ENCODE measurements around the gene HMGXB4. TPM values are rescaled to one million over a fixed set of nuclear protein-coding genes. Genes with fewer than 3 reads are reported as not detected.

HMGXB4 gene
- polyA plus RNA-seq, 1 experiment, result 15.1 TPM

DNA sequence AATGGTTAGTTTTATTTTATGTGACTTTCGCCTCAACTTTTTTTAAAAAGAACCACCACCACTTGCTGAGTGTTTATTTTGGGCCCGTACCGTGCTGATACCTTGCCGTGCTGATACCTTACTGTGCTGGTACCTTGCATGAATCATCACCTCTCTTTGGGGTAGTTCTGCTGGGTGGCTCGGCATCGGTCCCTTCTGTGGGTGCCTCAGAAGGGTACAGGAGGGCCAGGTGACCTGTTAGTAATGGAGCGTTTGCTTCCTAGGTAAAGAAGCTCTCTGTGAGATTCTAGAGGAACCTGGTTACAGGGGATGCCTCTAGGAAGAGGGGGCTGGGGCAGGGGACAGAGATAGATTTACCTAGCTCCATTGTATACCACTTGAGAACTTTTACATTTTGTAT, 59.5 kb downstream of the HMGXB4 start:
- peaks cover 12% of the 10 kb centered on the region for H3K36me3 ChIP-seq (ENCODE audit: control insufficient read depth, insufficient read depth, low read length)
- DNase-seq (ENCODE audit: low read depth), result no peak
- POLR2A ChIA-PET, result no interaction called here
- TF ChIP-seq, protein P1, sequence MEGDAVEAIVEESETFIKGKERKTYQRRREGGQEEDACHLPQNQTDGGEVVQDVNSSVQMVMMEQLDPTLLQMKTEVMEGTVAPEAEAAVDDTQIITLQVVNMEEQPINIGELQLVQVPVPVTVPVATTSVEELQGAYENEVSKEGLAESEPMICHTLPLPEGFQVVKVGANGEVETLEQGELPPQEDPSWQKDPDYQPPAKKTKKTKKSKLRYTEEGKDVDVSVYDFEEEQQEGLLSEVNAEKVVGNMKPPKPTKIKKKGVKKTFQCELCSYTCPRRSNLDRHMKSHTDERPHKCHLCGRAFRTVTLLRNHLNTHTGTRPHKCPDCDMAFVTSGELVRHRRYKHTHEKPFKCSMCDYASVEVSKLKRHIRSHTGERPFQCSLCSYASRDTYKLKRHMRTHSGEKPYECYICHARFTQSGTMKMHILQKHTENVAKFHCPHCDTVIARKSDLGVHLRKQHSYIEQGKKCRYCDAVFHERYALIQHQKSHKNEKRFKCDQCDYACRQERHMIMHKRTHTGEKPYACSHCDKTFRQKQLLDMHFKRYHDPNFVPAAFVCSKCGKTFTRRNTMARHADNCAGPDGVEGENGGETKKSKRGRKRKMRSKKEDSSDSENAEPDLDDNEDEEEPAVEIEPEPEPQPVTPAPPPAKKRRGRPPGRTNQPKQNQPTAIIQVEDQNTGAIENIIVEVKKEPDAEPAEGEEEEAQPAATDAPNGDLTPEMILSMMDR (IDR thresholded peaks at IDR 0.05; ENCODE audit: insufficient read depth, low read depth, low read length), result no peak
- no peaks in the 10 kb centered on the region for H3K27me3 ChIP-seq (ENCODE audit: control insufficient read depth, insufficient read depth, low read length)
- CTCF ChIA-PET, result no interaction called here
- no peak overlapping the region for H3K4me3 ChIP-seq (ENCODE audit: low read depth, low read length)

DNA sequence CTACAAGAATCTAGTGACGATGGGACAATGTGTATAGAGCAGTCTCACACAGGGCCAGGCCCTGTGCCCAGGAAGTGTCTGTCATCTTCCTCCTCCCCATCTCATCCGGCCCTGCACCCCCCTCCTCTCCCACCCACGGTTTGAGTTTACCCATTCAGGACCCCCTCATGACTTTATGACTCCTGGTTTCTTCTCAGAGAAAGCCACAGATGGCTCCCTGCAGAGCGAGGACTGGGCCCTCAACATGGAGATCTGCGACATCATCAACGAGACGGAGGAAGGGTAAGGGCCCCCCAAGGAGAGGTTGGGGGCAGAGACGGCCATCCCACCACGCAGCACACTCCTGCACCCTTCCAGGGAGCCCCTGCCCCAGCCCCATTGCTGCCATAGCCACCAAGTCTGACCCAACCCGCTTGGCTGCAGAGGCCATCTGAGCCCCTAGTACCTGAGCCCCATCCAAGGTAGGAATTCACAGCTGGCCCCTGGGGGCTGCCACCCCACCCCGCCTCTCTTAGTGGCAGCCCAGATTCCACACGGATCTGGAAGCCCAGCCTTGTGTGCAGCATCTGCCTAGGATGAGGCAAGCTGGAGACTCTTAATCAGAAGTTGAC, 60.5 kb downstream of the HMGXB4 start:
- TF ChIP-seq, protein P1 (IDR thresholded peaks at IDR 0.05; ENCODE audit: insufficient read depth, low read depth, low read length), result no peak
- H3K4me3 ChIP-seq (ENCODE audit: low read depth, low read length), result no peak overlapping the region
- ChIA-PET CTCF (interaction anchor here (0.6 kb wide), 1 partner anchor 10 kb away, joined by 3 read pairs; no protein-coding TSS in a partner anchor), POLR2A (no interaction called here)
- no peaks in the 10 kb centered on the region for H3K27me3 ChIP-seq (ENCODE audit: control insufficient read depth, insufficient read depth, low read length)
- DNase-seq (ENCODE audit: low read depth), result no peak
- peaks cover 15% of the 10 kb centered on the region for H3K36me3 ChIP-seq (ENCODE audit: control insufficient read depth, insufficient read depth, low read length)

DNA sequence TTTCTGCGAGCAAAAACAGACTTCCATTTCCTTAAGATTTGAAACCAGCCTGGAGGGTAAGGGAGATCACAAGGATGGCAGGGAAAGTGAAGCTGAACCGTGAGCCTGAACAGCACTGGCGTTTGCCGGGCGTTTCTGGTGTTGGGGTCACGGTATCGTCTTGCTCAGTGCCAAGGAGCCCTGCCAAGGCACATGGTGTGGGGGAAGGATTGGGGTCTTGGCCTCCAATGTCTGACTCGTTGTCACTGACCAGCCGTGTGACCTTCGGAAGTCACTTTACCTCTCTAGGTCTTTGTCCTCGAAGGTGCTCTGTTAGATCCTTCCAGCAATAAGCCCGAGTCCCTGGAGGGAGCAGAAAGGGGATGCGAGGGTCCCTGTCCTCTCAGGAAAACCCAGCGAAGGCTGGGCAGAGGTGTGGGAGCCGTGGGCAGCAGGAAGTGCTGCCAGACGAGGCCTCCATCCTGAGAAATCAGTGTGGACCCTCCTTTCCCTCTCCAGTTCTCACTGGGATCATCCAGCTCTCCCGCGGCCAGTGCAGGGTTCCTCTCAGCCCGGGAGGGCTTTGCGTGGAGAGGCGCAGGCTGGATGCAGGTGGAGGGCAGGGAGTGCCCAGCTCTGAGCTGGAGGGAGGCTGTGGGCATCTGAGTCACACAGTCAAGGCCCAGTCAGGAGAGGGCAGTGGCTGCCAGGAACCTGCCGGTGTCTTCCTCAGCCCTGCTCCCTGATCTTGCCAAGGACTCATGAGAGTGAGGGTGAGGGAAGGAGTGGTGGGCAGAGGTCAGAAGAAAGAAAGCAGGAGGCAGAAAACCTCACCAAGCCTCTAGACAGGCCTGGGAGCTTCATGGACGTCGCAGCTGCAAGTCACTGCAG, 61.3 kb downstream of the HMGXB4 start:
- peaks cover 20% of the 10 kb centered on the region for H3K36me3 ChIP-seq (ENCODE audit: control insufficient read depth, insufficient read depth, low read length)
- ChIA-PET POLR2A (no interaction called here), CTCF (no interaction called here)
- no peak for DNase-seq (ENCODE audit: low read depth)
- no peaks in the 10 kb centered on the region for H3K27me3 ChIP-seq (ENCODE audit: control insufficient read depth, insufficient read depth, low read length)
- H3K4me3 ChIP-seq (ENCODE audit: low read depth, low read length), result no peak overlapping the region
- TF ChIP-seq, protein P1 (IDR thresholded peaks at IDR 0.05; ENCODE audit: insufficient read depth, low read depth, low read length), result no peak

- ChIA-PET POLR2A (no interaction called here), CTCF (no interaction called here)
- Histone ChIP-seq H3K36me3 (ENCODE audit: control insufficient read depth, insufficient read depth, low read length) (peaks cover 24% of the 10 kb centered on the region), H3K27me3 (ENCODE audit: control insufficient read depth, insufficient read depth, low read length) (no peaks in the 10 kb centered on the region), H3K4me3 (ENCODE audit: low read depth, low read length) (no peak overlapping the region)
- TF ChIP-seq, protein P1 (IDR thresholded peaks at IDR 0.05; ENCODE audit: insufficient read depth, low read depth, low read length), result no peak
- no peak for DNase-seq (ENCODE audit: low read depth)
Observed at GRCh38 chr22:35319244-35319985, 62.1 kb downstream of the HMGXB4 start.

DNA sequence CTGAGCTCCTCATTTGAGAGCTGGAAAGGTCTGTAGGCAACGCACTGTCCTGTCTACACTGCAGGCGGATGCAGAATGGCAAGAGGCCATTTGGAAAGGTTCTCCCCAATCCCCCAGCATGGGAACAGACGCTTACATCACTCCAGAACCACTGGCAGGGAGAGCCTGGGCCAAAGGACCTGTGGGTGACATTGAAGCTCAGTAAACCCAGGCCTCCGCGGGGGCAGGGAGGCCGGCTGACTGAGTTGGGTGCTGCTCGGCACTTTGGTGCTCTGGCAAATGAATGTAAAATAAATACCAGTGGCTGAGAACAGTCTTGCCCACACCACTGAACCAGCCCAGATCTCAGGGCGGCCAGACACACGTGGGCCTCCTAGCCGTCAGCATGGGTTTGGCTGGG, 64.8 kb downstream of the HMGXB4 start:
- DNase-seq (ENCODE audit: low read depth), result no peak
- CTCF ChIA-PET, result no interaction called here
- TF ChIP-seq, protein P1 (IDR thresholded peaks at IDR 0.05; ENCODE audit: insufficient read depth, low read depth, low read length), result no peak
- Histone ChIP-seq H3K4me3 (ENCODE audit: low read depth, low read length) (no peak overlapping the region), H3K36me3 (ENCODE audit: control insufficient read depth, insufficient read depth, low read length) (peaks cover 29% of the 10 kb centered on the region), H3K27me3 (ENCODE audit: control insufficient read depth, insufficient read depth, low read length) (no peaks in the 10 kb centered on the region)
- POLR2A ChIA-PET, result no interaction called here
